Transverse colon (tissue), 3 donors: ENCODE data around the gene RRBP1.

Experiments
- CTCF ChIP-seq, 5 experiments: fragments of 200-600 bp in 3 of 5; fragments of 450-650 bp in 2 of 5; sonication (generic) in 3 of 5; IDR thresholded peaks; 1 replicate in 2 of 5; 2 replicates in 3 of 5; pipeline ENCODE4 v1.5.1; 2016 to 2017; ENCODE audit warnings: antibody characterized with exemption in 5 of 5, inconsistent platforms in 3 of 5, mild to moderate bottlenecking in 2 of 5, moderate library complexity in 1 of 5
- POLR2A ChIP-seq: fragments of 450-650 bp; IDR thresholded peaks from one replicate; pipeline ENCODE4 v1.6.1; 2016; ENCODE audit warnings: antibody characterized with exemption, mild to moderate bottlenecking, moderate library complexity

- TF ChIP-seq POLR2A (no peak), CTCF (IDR thresholded peaks at IDR 0.05) (no peak)
Observed at GRCh38 chr20:17678295-17678694, 3.7 kb downstream of the RRBP1 start.
